Esophagus muscularis mucosa (tissue), 4 donors: ENCODE data around the gene RUNX2.

Experiments
- CTCF ChIP-seq, 3 experiments: fragments of 200-600 bp in 2 of 3; fragments of 450-650 bp in 1 of 3; sonication (generic) in 2 of 3; IDR thresholded peaks; one replicate each; pipeline ENCODE4 v1.5.1; 2017 to 2019; ENCODE audit warnings: antibody characterized with exemption in 3 of 3, mild to moderate bottlenecking in 2 of 3, moderate library complexity in 1 of 3
- EP300 ChIP-seq: sonication (generic); formaldehyde crosslinking; IDR thresholded peaks from one replicate; pipeline ENCODE4 v1.6.1; 2017; ENCODE audit warnings: antibody characterized with exemption
- POLR2A ChIP-seq: fragments of 450-650 bp; IDR thresholded peaks from one replicate; pipeline ENCODE4 v1.6.1; 2017; ENCODE audit warnings: antibody characterized with exemption, moderate library complexity, mild to moderate bottlenecking, low read depth
- POLR2AphosphoS5 ChIP-seq, 2 donors: sonication (generic); formaldehyde crosslinking; IDR thresholded peaks; one replicate each; pipeline ENCODE4 v1.6.1; 2017; ENCODE audit warnings: antibody characterized with exemption in 2 of 2

- TF ChIP-seq CTCF (IDR thresholded peaks at IDR 0.05) (no peak), EP300 (no peak), POLR2AphosphoS5 (IDR thresholded peaks at IDR 0.05) (no peak), POLR2A (no peak)
These were observed 7.8 kb upstream of the RUNX2 start for GRCh38 chr6:45320349-45320748.
